HCT116 (cell line): ENCODE data around the gene ENOPH1. TPM values are rescaled to one million over a fixed set of nuclear protein-coding genes. Genes with fewer than 3 reads are reported as not detected.

Experiments used
- ATAC-seq: fragments of 200-7000 bp; cut with Tn5 transposase; 2 replicates; pipeline ENCODE4 v1.9.1; 2020; ENCODE audit warnings: mild to moderate bottlenecking, moderate library complexity
- BruUV-seq: library from RNA; stranded (reverse); fragments of 400-500 nt; replicated peaks from 2 replicates; lab custom pipeline; 2021; lab: Mats Ljungman, UMichigan
- CTCF ChIA-PET: fragments of 300-600 bp; sonication (Branson Sonifier 250); formaldehyde crosslinking; loops from one replicate; lab custom pipeline; 2021; ENCODE audit warnings: antibody characterized with exemption; lab: Charles Lee
- POLR2A ChIA-PET: fragments of 300-600, 350-600 bp; sonication (Branson Sonifier 250); formaldehyde crosslinking; loops from one replicate; lab custom pipeline; 2021; ENCODE audit warnings: antibody characterized with exemption; lab: Charles Lee
- RAD21 ChIA-PET, 2 experiments: fragments of 300-600 bp; sonication (Branson Sonifier 250); formaldehyde crosslinking; loops; one replicate each; lab custom pipeline; 2023; ENCODE audit warnings: low total read pairs in 2 of 2; ENCODE audit not compliant: uncharacterized antibody in 2 of 2, unreplicated experiment in 2 of 2, low non-redundant PET in 1 of 2; lab: Charles Lee
- DNase-seq: peaks from one replicate; pipeline ENCODE4 v3.0.0-alpha.2; 2010; ENCODE audit warnings: low read depth, low spot score
- H2AFZ ChIP-seq: fragments of 200-600 bp; shearing (Covaris generic), sonication (generic); 2 replicates; pipeline ENCODE4 v1.6.1; 2017; ENCODE audit warnings: low read depth, mixed run types, mixed read lengths, antibody characterized with exemption, low read length; ENCODE audit not compliant: poor library complexity, severe bottlenecking
- H3K27ac ChIP-seq: 2 replicates; pipeline ENCODE4 v1.5.1; 2012; ENCODE audit warnings: low read depth, low read length
- H3K27me3 ChIP-seq: fragments of 200-600 bp; sonication (generic); 2 replicates; pipeline ENCODE4 v1.6.1; 2016; ENCODE audit warnings: mixed run types, low read length, mixed read lengths; ENCODE audit not compliant: insufficient read depth
- H3K36me3 ChIP-seq, 2 experiments: fragments of 200-500 bp in 1 of 2; fragments of 200-600 bp in 1 of 2; sonication (Bioruptor generic) in 1 of 2; sonication (generic) in 1 of 2; 2 replicates each; pipeline versions ENCODE4 v1.5.1 to v1.6.1; 2014 to 2016; ENCODE audit warnings: low read length in 2 of 2, inconsistent platforms in 1 of 2, mixed read lengths in 1 of 2, mixed run types in 1 of 2; ENCODE audit not compliant: insufficient read depth in 2 of 2, control insufficient read depth in 1 of 2
- H3K4me1 ChIP-seq, 2 experiments: fragments of 200-600 bp in 1 of 2; sonication (generic) in 1 of 2; 2 replicates each; pipeline versions ENCODE4 v1.5.1 to v1.6.1; 2012 to 2017; ENCODE audit warnings: low read length in 2 of 2, inconsistent platforms in 1 of 2, mild to moderate bottlenecking in 1 of 2, mixed read lengths in 1 of 2, mixed run types in 1 of 2, moderate library complexity in 1 of 2; ENCODE audit not compliant: insufficient read depth in 2 of 2, control insufficient read depth in 1 of 2
- H3K4me2 ChIP-seq: fragments of 200-600 bp; sonication (generic); 2 replicates; pipeline ENCODE4 v1.6.1; 2017; ENCODE audit warnings: mixed run types, low read length, mixed read lengths
- H3K4me3 ChIP-seq, 2 experiments: fragments of 200-600 bp in 1 of 2; sonication (generic) in 1 of 2; replicated peaks in 1 of 2; 2 replicates each; pipeline ENCODE4 v1.5.1; 2011 to 2016; ENCODE audit warnings: low read length in 2 of 2, control low read depth in 1 of 2, low read depth in 1 of 2, mild to moderate bottlenecking in 1 of 2, mixed read lengths in 1 of 2, mixed run types in 1 of 2
- H3K79me2 ChIP-seq: fragments of 200-600 bp; sonication (generic); 2 replicates; pipeline ENCODE4 v1.6.1; 2017; ENCODE audit warnings: mild to moderate bottlenecking, mixed run types, low read length, moderate library complexity, mixed read lengths; ENCODE audit not compliant: insufficient read depth
- H3K9ac ChIP-seq: fragments of 200-600 bp; sonication (generic); 2 replicates; pipeline ENCODE4 v1.6.1; 2016; ENCODE audit warnings: low read length, mixed read lengths
- H3K9me2 ChIP-seq: fragments of 200-600 bp; sonication (generic), shearing (Covaris generic); 2 replicates; pipeline ENCODE4 v1.6.1; 2017; ENCODE audit warnings: mixed run types, mild to moderate bottlenecking, moderate library complexity; ENCODE audit not compliant: insufficient read depth
- H3K9me3 ChIP-seq, 2 experiments: fragments of 200-500 bp in 1 of 2; fragments of 200-600 bp in 1 of 2; sonication (Bioruptor generic) in 1 of 2; sonication (generic) in 1 of 2; 2 replicates each; pipeline ENCODE4 v1.6.1; 2014 to 2017; ENCODE audit warnings: low read length in 2 of 2, mixed read lengths in 2 of 2, inconsistent platforms in 1 of 2, low read depth in 1 of 2, mild to moderate bottlenecking in 1 of 2, mixed run types in 1 of 2, moderate library complexity in 1 of 2; ENCODE audit not compliant: control insufficient read depth in 1 of 2, insufficient read depth in 1 of 2
- H4K20me1 ChIP-seq: fragments of 200-600 bp; sonication (generic), shearing (Covaris generic); 2 replicates; pipeline ENCODE4 v1.6.1; 2017; ENCODE audit warnings: mixed run types, mild to moderate bottlenecking, moderate library complexity; ENCODE audit not compliant: insufficient read depth
- CBX3 ChIP-seq: IDR thresholded peaks from 2 replicates; pipeline ENCODE4 v1.6.1; 2012; ENCODE audit warnings: low read depth
- CEBPB ChIP-seq: IDR thresholded peaks from 2 replicates; pipeline ENCODE4 v1.6.1; 2012; ENCODE audit warnings: low read depth
- CTCF ChIP-seq, 3 experiments: fragments of 200-600 bp in 1 of 3; sonication (generic) in 1 of 3; IDR thresholded peaks in 2 of 3; conservative IDR thresholded peaks in 1 of 3; 2 replicates each; pipeline ENCODE4 v1.5.1; 2012 to 2017; ENCODE audit warnings: low read depth in 2 of 3, low read length in 2 of 3, antibody characterized with exemption in 1 of 3, borderline replicate concordance in 1 of 3, control low read depth in 1 of 3, mild to moderate bottlenecking in 1 of 3, mixed read lengths in 1 of 3, mixed run types in 1 of 3, moderate library complexity in 1 of 3; ENCODE audit not compliant: insufficient read depth in 1 of 3
- ELF1 ChIP-seq: IDR thresholded peaks from 2 replicates; pipeline ENCODE4 v1.6.1; 2012; ENCODE audit warnings: low read depth, borderline replicate concordance
- EZH2 ChIP-seq: fragments of 200-600 bp; sonication (generic); IDR thresholded peaks from 2 replicates; pipeline ENCODE4 v1.6.1; 2017; ENCODE audit warnings: antibody characterized with exemption, mixed run types
- EZH2phosphoT487 ChIP-seq: fragments of 200-600 bp; IDR thresholded peaks from 2 replicates; pipeline ENCODE4 v1.6.1; 2018; ENCODE audit warnings: antibody characterized with exemption, borderline replicate concordance
- JUND ChIP-seq: IDR thresholded peaks from 2 replicates; pipeline ENCODE4 v1.6.1; 2012
- POLR2A ChIP-seq: IDR thresholded peaks from 2 replicates; pipeline ENCODE4 v1.7.0; 2011; ENCODE audit warnings: borderline replicate concordance; ENCODE audit not compliant: insufficient read depth, insufficient read length; ENCODE audit errors: extremely low read depth
- RAD21 ChIP-seq: IDR thresholded peaks from 2 replicates; pipeline ENCODE4 v1.6.1; 2012; ENCODE audit warnings: low read depth, mild to moderate bottlenecking
- SIN3A ChIP-seq: IDR thresholded peaks from 2 replicates; pipeline ENCODE4 v1.6.1; 2012; ENCODE audit warnings: low read depth
- SP1 ChIP-seq: IDR thresholded peaks from 2 replicates; pipeline ENCODE4 v1.6.1; 2012; ENCODE audit warnings: low read depth
- SRF ChIP-seq: IDR thresholded peaks from 2 replicates; pipeline ENCODE4 v1.6.1; 2012; ENCODE audit warnings: low read depth
- YY1 ChIP-seq: IDR thresholded peaks from 2 replicates; pipeline ENCODE4 v1.6.1; 2011; ENCODE audit warnings: low read length, low read depth, moderate library complexity, mild to moderate bottlenecking; ENCODE audit not compliant: insufficient replicate concordance; ENCODE audit errors: extremely low read depth
- ZNF274 ChIP-seq: fragments of 200-500 bp; sonication (Bioruptor generic); IDR thresholded peaks from 2 replicates; pipeline ENCODE4 v1.6.1; 2014; ENCODE audit warnings: mild to moderate bottlenecking, low read depth, low read length, inconsistent platforms
- intact Hi-C: fragments of 100-400 bp; cut with micrococcal nuclease; formaldehyde crosslinking; loops from 2 replicates; pipeline ENCODE4 v1.10.0; 2022
- total RNA-seq: library from RNA; stranded (reverse); gene quantifications from one replicate; pipeline ENCODE4 v1.2.1, GENCODE V29; 2021; ENCODE audit not compliant: unreplicated experiment
- TF ChIP-seq, protein P1 (sequence below): IDR thresholded peaks from 2 replicates; pipeline ENCODE4 v1.6.1; 2012; ENCODE audit warnings: low read depth

The ENOPH1 gene
- total RNA-seq, 1 experiment from 2014 or later: 53.4 TPM

- H3K27me3 ChIP-seq: no peaks in the 10 kb centered on the region
- no peaks in the 10 kb centered on the region for H3K9me2 ChIP-seq
- no peaks in the 10 kb centered on the region for H3K4me1 ChIP-seq
- ChIA-PET CTCF (no interaction called here), POLR2A (interaction anchor here (0.7 kb wide), 1 partner anchor 106 kb away, joined by 3 read pairs; no protein-coding TSS in a partner anchor), RAD21 (no interaction called here)
- no peaks in the 10 kb centered on the region for H3K9me3 ChIP-seq
- TF ChIP-seq JUND: no peak
- TF ChIP-seq SRF: no peak
- TF ChIP-seq SP1: no peak
- TF ChIP-seq RAD21: no peak
- no peak for TF ChIP-seq POLR2A
- no peak for TF ChIP-seq CBX3
- no peak overlapping the region for H3K9ac ChIP-seq
- DNase-seq: no peak
- no peaks in the 10 kb centered on the region for H3K79me2 ChIP-seq
- H3K36me3 ChIP-seq: no peaks in the 10 kb centered on the region
- H2AFZ ChIP-seq: no peak overlapping the region
- no peak overlapping the region for H3K4me2 ChIP-seq
- no TSS peak for BruUV-seq
- H3K4me3 ChIP-seq: no peak overlapping the region
- intact Hi-C loops: no loop called here
- H3K27ac ChIP-seq: no peak overlapping the region
- no peak for ATAC-seq
- H4K20me1 ChIP-seq: no peaks in the 10 kb centered on the region
Observed at GRCh38 chr4:82493721-82494425, 63.5 kb downstream of the ENOPH1 start.

DNA sequence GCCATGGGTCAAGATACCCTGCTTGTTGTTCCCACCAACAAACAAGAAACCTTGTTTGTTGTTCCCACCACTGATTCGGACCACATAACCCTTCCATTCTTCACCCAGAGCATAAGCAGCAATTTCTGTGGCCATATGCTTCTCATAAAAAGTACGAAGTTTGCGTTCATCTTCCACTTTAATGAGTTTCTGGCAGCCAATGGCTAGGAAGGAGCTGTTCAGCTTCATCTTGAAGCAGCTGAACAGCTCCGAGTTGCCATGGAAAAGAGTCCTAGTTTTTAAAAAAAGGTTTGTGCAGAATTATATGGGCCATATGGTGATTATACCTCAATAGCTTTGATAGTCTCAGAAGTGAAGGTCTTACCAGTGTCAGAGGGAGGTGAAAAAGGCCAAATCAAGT is 65.3 kb downstream of the ENOPH1 start:
- POLR2A ChIA-PET: no interaction called here
- H3K27ac ChIP-seq: no peak overlapping the region
- H3K36me3 ChIP-seq: no peaks in the 10 kb centered on the region
- CTCF ChIA-PET: no interaction called here
- ATAC-seq (no peak), DNase-seq (no peak)
- H3K9ac ChIP-seq: no peak overlapping the region
- no peaks in the 10 kb centered on the region for H3K9me3 ChIP-seq
- no peaks in the 10 kb centered on the region for H4K20me1 ChIP-seq
- no peak overlapping the region for H2AFZ ChIP-seq
- RAD21 ChIA-PET: no interaction called here
- no peaks in the 10 kb centered on the region for H3K9me2 ChIP-seq
- H3K79me2 ChIP-seq: no peaks in the 10 kb centered on the region
- H3K4me1 ChIP-seq: no peaks in the 10 kb centered on the region
- H3K4me2 ChIP-seq: no peak overlapping the region
- intact Hi-C loops: no loop called here
- no TSS peak for BruUV-seq
- H3K27me3 ChIP-seq: no peaks in the 10 kb centered on the region
- H3K4me3 ChIP-seq: no peak overlapping the region
- TF ChIP-seq, protein P1, sequence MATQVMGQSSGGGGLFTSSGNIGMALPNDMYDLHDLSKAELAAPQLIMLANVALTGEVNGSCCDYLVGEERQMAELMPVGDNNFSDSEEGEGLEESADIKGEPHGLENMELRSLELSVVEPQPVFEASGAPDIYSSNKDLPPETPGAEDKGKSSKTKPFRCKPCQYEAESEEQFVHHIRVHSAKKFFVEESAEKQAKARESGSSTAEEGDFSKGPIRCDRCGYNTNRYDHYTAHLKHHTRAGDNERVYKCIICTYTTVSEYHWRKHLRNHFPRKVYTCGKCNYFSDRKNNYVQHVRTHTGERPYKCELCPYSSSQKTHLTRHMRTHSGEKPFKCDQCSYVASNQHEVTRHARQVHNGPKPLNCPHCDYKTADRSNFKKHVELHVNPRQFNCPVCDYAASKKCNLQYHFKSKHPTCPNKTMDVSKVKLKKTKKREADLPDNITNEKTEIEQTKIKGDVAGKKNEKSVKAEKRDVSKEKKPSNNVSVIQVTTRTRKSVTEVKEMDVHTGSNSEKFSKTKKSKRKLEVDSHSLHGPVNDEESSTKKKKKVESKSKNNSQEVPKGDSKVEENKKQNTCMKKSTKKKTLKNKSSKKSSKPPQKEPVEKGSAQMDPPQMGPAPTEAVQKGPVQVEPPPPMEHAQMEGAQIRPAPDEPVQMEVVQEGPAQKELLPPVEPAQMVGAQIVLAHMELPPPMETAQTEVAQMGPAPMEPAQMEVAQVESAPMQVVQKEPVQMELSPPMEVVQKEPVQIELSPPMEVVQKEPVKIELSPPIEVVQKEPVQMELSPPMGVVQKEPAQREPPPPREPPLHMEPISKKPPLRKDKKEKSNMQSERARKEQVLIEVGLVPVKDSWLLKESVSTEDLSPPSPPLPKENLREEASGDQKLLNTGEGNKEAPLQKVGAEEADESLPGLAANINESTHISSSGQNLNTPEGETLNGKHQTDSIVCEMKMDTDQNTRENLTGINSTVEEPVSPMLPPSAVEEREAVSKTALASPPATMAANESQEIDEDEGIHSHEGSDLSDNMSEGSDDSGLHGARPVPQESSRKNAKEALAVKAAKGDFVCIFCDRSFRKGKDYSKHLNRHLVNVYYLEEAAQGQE: no peak
- TF ChIP-seq CEBPB (no peak), ZNF274 (no peak), CTCF (IDR thresholded peaks at IDR 0.05 in 2 of 3, conservative IDR thresholded peaks at IDR 0.05 in 1 of 3; ENCODE audit: borderline replicate concordance in 1 of 3, insufficient read depth in 1 of 3, low read depth in 2 of 3, low read length in 2 of 3) (no peak), SIN3A (no peak), EZH2phosphoT487 (no peak), POLR2A (no peak), YY1 (no peak), EZH2 (no peak), CBX3 (no peak), ELF1 (no peak), SRF (no peak)
